ENCODE results near the gene KIAA0930. TPM values are rescaled to one million over a fixed set of nuclear protein-coding genes. Genes with fewer than 3 reads are reported as not detected.

The KIAA0930 gene
- total RNA-seq, 2 donors from 2014 or later: 38.5 to 44.8 TPM

DNA sequence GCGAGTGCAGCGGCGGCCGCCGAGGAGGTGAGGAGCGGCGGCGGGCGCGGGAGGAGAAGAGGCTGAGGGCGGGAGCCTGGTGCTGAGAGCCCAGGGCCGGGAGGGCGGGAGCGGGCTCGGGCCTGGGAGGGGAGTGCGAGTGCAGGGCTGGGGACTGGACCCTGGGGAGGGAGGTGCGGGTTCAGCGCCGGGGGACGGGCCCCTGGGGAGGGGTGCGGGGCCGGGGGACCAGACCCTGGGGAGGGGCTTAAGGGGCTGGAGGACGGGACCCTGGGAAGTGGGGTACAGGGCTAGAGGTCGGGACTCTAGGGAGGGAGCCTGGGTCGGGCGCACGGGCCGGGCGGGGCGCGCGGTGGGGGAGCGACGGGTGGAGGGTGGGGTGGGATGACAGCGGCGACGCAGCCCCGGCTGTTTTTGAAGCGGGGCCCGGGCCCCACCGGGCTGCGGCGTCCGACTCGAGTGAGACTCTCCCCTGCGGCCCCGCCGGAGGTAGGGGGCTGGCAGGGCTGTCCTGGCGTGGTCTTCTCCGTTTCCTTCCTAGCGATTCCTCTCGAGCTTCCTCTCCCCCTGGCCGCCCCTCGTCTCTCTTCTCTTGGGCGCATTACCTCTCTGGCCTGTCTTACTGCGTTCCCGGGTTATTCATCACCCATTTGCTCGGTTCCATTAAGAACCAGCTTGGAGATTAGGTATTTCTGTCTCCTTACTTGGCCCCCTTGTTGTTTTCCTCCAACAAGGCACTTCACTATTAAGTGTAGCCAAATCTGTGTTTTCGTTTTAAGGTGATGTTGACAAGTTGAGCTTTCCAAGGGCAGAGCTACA, 76.2 kb downstream of the KIAA0930 start:
- H3K4me3 ChIP-seq: peak overlapping the region; percentile 90
- intact Hi-C loops (cut with DNase I): loop anchor here (5.0 kb wide), 1 partner anchor 83 kb away; no protein-coding TSS in a partner anchor
- TF ChIP-seq, protein P1, sequence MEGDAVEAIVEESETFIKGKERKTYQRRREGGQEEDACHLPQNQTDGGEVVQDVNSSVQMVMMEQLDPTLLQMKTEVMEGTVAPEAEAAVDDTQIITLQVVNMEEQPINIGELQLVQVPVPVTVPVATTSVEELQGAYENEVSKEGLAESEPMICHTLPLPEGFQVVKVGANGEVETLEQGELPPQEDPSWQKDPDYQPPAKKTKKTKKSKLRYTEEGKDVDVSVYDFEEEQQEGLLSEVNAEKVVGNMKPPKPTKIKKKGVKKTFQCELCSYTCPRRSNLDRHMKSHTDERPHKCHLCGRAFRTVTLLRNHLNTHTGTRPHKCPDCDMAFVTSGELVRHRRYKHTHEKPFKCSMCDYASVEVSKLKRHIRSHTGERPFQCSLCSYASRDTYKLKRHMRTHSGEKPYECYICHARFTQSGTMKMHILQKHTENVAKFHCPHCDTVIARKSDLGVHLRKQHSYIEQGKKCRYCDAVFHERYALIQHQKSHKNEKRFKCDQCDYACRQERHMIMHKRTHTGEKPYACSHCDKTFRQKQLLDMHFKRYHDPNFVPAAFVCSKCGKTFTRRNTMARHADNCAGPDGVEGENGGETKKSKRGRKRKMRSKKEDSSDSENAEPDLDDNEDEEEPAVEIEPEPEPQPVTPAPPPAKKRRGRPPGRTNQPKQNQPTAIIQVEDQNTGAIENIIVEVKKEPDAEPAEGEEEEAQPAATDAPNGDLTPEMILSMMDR (IDR thresholded peaks at IDR 0.05): no peak
- H3K27me3 ChIP-seq: no peaks in the 10 kb centered on the region
- H3K9me3 ChIP-seq: no peaks in the 10 kb centered on the region
- H3K27ac ChIP-seq: peak overlapping the region; percentile 80
- peak overlapping the region; percentile 51 to 90 for H3K9ac ChIP-seq (ENCODE audit: low read depth in 2 of 2, low read length in 2 of 2)
- peaks cover 8% of the 10 kb centered on the region for H3K36me3 ChIP-seq
- peaks cover 21% of the 10 kb centered on the region for H3K4me1 ChIP-seq
- DNase-seq: peak; percentile 45

DNA sequence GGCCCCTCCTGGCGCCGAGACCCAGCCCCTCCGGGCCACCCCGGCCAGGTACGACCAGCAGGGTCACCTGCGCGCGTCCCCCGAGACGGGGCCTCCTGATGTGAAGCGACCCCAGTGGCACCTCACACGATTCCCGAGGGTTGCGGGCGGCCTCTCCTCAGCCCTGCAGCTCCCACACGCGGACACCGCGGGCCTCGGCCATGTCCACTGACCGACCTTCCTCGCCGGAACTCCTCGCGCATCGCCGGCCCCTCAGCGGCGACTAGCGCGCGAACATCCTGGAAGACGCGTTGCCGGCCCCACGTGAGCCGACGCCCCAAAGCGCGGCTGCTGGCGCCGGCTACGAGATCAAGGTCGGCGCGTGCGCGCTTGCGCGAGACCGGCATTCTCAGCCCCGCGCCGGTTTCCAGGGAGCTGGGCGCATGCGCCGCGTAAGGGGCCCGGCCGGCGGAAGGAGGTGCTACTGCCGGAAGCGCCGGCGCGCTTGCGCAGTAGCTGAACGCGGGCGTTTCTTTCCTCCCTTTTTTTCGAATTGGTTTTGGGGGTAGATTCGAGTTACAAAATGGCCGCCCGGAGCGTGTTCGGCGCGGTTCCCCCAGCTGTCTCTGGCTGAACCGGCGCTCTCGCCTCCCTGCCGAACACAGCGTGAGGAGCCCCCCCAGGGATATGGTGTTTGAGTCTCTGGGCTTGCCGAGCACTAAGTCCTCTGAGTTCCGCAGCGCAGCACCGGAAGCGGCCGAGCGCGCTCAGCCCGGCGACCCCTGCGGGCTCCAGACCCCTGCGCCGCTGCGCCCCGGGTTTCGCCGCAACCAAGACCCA, 77.0 kb downstream of the KIAA0930 start, which contains the start of gene NUP50:
Gene NUP50 (plus strand): TSS at position 475 of the 819 bp plus-strand sequence. CDS start 4,253 bp downstream, outside the sequence.
- peaks cover 28% of the 10 kb centered on the region for H3K4me1 ChIP-seq
- peak within 1 kb of the TSS; percentile 51 to 92 for H3K9ac ChIP-seq (ENCODE audit: low read depth in 2 of 2, low read length in 2 of 2)
- intact Hi-C loops (cut with DNase I): loop anchor here (5.0 kb wide), 1 partner anchor 84 kb away; no protein-coding TSS in a partner anchor
- H3K4me3 ChIP-seq: peak within 1 kb of the TSS; percentile 90
- H3K36me3 ChIP-seq: peaks cover 7% of the 10 kb centered on the region
- no peaks in the 10 kb centered on the region for H3K9me3 ChIP-seq
- TF ChIP-seq, protein P1 (IDR thresholded peaks at IDR 0.05): no peak
- peak within 1 kb of the TSS; percentile 89 for H3K27ac ChIP-seq
- peak; percentile 95 for DNase-seq
- H3K27me3 ChIP-seq: no peaks in the 10 kb centered on the region

DNA sequence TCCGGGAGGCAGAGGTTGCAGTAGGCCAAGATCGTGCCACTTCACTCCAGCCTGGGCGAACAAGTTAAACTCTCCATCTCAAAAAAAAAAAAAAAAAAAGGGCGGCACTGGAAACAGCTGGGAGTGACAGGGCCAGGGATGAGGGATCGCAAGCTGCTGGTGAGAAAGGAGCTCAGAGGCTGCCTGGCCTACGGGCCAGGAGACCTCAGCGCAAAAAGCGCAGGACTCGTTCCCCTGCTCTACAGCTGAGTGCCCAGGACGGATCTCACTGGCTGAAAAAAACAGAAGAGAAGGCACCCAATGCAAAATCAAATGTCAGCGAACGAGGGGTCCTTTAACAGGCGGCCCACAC, 77.6 kb downstream of the KIAA0930 start:
- Histone ChIP-seq H3K9me3 (no peaks in the 10 kb centered on the region), H3K4me3 (peak overlapping the region; percentile 90), H3K4me1 (peaks cover 29% of the 10 kb centered on the region), H3K27ac (peak overlapping the region; percentile 89), H3K9ac (ENCODE audit: low read depth in 2 of 2, low read length in 2 of 2) (peak overlapping the region; percentile 51 to 92), H3K36me3 (peaks cover 3% of the 10 kb centered on the region), H3K27me3 (no peaks in the 10 kb centered on the region)
- no peak for DNase-seq
- TF ChIP-seq, protein P1 (IDR thresholded peaks at IDR 0.05): no peak
- intact Hi-C loops (cut with DNase I): loop anchor here (5.0 kb wide), 1 partner anchor 84 kb away; no protein-coding TSS in a partner anchor

DNA sequence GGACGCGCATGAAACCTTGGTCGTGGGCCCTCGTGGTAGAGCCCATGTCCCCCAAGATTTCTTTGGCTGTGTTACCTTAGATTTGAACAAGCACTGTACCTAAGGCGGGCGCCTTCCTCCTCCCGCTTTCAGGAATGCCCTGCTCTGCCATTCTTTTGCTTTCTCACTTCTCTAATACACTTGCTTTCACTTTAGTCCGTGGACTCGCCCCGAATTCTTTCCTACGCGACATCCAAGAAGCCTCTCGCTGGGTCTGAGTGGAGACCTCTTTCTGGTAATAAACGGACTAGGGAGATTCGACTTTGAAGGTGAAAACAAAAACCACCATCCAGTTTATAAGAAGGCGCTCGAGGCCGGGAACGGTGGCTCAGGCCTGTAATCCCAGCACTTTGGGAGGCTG, 78.2 kb downstream of the KIAA0930 start:
- no peaks in the 10 kb centered on the region for H3K27me3 ChIP-seq
- H3K36me3 ChIP-seq: no peaks in the 10 kb centered on the region
- intact Hi-C loops (cut with DNase I): loop anchor here (5.0 kb wide), 1 partner anchor 85 kb away; no protein-coding TSS in a partner anchor
- H3K4me3 ChIP-seq: peak overlapping the region; percentile 90
- TF ChIP-seq, protein P1 (IDR thresholded peaks at IDR 0.05): no peak
- peak; percentile 22 for DNase-seq
- no peak overlapping the region for H3K27ac ChIP-seq
- H3K9me3 ChIP-seq: no peaks in the 10 kb centered on the region
- H3K4me1 ChIP-seq: peaks cover 29% of the 10 kb centered on the region
- peak overlapping the region; percentile 51 to 92 for H3K9ac ChIP-seq (ENCODE audit: low read depth in 2 of 2, low read length in 2 of 2)

Measured in colonic mucosa (tissue), 4 donors.